ENCODE results near the gene ALOX5.

GRCh38 chr10:45372251-45372951, 1.6 kb upstream of the ALOX5 start:
- TF ChIP-seq ZNF416 (CRISPR knock-in tag; IDR thresholded peaks at IDR 0.05) = no peak
- TF ChIP-seq AFF4 (CRISPR knock-in tag; IDR thresholded peaks at IDR 0.05; ENCODE audit: borderline replicate concordance) = no peak
- TF ChIP-seq, protein P1, sequence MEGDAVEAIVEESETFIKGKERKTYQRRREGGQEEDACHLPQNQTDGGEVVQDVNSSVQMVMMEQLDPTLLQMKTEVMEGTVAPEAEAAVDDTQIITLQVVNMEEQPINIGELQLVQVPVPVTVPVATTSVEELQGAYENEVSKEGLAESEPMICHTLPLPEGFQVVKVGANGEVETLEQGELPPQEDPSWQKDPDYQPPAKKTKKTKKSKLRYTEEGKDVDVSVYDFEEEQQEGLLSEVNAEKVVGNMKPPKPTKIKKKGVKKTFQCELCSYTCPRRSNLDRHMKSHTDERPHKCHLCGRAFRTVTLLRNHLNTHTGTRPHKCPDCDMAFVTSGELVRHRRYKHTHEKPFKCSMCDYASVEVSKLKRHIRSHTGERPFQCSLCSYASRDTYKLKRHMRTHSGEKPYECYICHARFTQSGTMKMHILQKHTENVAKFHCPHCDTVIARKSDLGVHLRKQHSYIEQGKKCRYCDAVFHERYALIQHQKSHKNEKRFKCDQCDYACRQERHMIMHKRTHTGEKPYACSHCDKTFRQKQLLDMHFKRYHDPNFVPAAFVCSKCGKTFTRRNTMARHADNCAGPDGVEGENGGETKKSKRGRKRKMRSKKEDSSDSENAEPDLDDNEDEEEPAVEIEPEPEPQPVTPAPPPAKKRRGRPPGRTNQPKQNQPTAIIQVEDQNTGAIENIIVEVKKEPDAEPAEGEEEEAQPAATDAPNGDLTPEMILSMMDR (IDR thresholded peaks at IDR 0.05) = no peak
- no peak for TF ChIP-seq ZNF671 (CRISPR knock-in tag; IDR thresholded peaks at IDR 0.05)
- TF ChIP-seq NFE2L1 (CRISPR knock-in tag; IDR thresholded peaks at IDR 0.05) = no peak
- no peak for TF ChIP-seq CREB1 (CRISPR knock-in tag; IDR thresholded peaks at IDR 0.05)
- no peak for TF ChIP-seq FOXP4 (CRISPR knock-in tag; IDR thresholded peaks at IDR 0.05)
- no peak for TF ChIP-seq NR1H2 (CRISPR knock-in tag; IDR thresholded peaks at IDR 0.05)
- no peak for TF ChIP-seq E2F1 (CRISPR knock-in tag; IDR thresholded peaks at IDR 0.05)
- no peak for TF ChIP-seq NR2C2 (CRISPR knock-in tag; IDR thresholded peaks at IDR 0.05)
- TF ChIP-seq ETV6 (CRISPR knock-in tag; IDR thresholded peaks at IDR 0.05) = no peak
- no peak for TF ChIP-seq FOXP1 (CRISPR knock-in tag; IDR thresholded peaks at IDR 0.05; ENCODE audit: borderline replicate concordance)
- TF ChIP-seq GABPB1 (CRISPR knock-in tag; IDR thresholded peaks at IDR 0.05) = no peak
- TF ChIP-seq CBFB (CRISPR knock-in tag; IDR thresholded peaks at IDR 0.05; ENCODE audit: low read depth) = no peak

Measured in WTC11 (cell line).